Transverse colon (tissue), 4 donors: ENCODE results near the gene ZNF485.

Experiments
- EP300 ChIP-seq: sonication (generic); formaldehyde crosslinking; IDR thresholded peaks from one replicate; pipeline ENCODE4 v1.6.1; 2017; ENCODE audit warnings: antibody characterized with exemption, low read depth
- POLR2A ChIP-seq: fragments of 450-650 bp; IDR thresholded peaks from one replicate; pipeline ENCODE4 v1.6.1; 2016; ENCODE audit warnings: antibody characterized with exemption, mild to moderate bottlenecking, moderate library complexity
- POLR2AphosphoS5 ChIP-seq, 3 donors: sonication (generic); formaldehyde crosslinking; IDR thresholded peaks; one replicate each; pipeline ENCODE4 v1.6.1; 2016; ENCODE audit warnings: antibody characterized with exemption in 3 of 3
- TF ChIP-seq, protein P1 (sequence below), 5 experiments: fragments of 200-600 bp in 3 of 5; fragments of 450-650 bp in 2 of 5; sonication (generic) in 3 of 5; IDR thresholded peaks; 1 replicate in 2 of 5; 2 replicates in 3 of 5; pipeline ENCODE4 v1.5.1; 2016 to 2017; ENCODE audit warnings: antibody characterized with exemption in 5 of 5, inconsistent platforms in 3 of 5, mild to moderate bottlenecking in 2 of 5, moderate library complexity in 1 of 5

DNA sequence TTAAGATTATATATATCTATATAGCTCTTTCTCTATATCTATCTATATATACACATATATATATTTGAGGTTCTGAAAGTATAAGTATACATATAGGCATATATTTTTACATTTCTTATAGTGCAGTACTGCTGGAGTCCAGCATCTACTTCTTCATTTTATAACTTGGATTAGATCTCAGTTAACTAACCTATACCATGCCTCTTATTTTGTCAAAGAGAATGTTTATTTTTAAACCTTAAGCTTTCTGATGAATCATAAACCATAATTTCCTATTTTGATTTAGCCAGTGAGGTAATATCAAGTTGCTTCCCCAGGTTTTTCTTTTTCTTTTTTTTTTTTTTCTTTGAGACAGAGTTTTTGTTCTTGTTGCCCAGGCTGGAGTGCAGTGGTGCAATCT, 34.4 kb downstream of the ZNF485 start:
- TF ChIP-seq, protein P1, sequence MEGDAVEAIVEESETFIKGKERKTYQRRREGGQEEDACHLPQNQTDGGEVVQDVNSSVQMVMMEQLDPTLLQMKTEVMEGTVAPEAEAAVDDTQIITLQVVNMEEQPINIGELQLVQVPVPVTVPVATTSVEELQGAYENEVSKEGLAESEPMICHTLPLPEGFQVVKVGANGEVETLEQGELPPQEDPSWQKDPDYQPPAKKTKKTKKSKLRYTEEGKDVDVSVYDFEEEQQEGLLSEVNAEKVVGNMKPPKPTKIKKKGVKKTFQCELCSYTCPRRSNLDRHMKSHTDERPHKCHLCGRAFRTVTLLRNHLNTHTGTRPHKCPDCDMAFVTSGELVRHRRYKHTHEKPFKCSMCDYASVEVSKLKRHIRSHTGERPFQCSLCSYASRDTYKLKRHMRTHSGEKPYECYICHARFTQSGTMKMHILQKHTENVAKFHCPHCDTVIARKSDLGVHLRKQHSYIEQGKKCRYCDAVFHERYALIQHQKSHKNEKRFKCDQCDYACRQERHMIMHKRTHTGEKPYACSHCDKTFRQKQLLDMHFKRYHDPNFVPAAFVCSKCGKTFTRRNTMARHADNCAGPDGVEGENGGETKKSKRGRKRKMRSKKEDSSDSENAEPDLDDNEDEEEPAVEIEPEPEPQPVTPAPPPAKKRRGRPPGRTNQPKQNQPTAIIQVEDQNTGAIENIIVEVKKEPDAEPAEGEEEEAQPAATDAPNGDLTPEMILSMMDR (IDR thresholded peaks at IDR 0.05): no peak
- no peak for TF ChIP-seq EP300
- TF ChIP-seq POLR2A: no peak
- no peak for TF ChIP-seq POLR2AphosphoS5 (IDR thresholded peaks at IDR 0.05)
